HS-27A (cell line): ENCODE measurements around the gene SLC25A52.
"Not testable (repeated sequence)": the region's sequence is repeated elsewhere in the genome, so short reads cannot be mapped to it uniquely, and the experiment has no call there.

Experiments used
- DNase-seq: peaks from one replicate; pipeline ENCODE4 v3.0.0-alpha.2; 2012; ENCODE audit warnings: low read depth, missing footprints

Gene SLC25A52, protein sequence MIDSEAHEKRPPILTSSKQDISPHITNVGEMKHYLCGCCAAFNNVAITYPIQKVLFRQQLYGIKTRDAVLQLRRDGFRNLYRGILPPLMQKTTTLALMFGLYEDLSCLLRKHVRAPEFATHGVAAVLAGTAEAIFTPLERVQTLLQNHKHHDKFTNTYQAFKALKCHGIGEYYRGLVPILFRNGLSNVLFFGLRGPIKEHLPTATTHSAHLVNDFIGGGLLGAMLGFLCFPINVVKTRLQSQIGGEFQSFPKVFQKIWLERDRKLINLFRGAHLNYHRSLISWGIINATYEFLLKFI

DNA sequence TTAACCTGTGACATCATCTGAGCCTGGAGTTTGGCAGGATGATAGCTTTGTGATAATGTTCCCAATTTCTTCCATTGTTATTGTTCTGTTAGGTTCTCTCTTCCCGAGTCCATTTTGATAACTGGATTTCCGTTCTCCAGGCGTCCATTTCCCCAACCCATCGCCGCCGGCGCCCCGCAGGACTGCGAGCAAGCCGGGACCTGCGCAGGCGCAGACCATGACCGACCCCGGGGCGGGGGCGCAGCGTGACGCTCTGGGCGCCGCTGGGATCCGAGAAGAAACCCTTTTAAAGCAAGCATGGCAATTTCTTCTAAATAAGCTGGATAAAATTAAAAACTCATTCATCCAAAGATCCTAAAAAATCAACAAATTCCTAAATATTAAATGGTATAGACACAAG lies at the start of gene SLC25A52:
SLC25A52 (minus strand) TSS at position 186 of the 400 bp plus-strand sequence. CDS start 219 bp downstream, outside the sequence.
- no peak for DNase-seq

DNA sequence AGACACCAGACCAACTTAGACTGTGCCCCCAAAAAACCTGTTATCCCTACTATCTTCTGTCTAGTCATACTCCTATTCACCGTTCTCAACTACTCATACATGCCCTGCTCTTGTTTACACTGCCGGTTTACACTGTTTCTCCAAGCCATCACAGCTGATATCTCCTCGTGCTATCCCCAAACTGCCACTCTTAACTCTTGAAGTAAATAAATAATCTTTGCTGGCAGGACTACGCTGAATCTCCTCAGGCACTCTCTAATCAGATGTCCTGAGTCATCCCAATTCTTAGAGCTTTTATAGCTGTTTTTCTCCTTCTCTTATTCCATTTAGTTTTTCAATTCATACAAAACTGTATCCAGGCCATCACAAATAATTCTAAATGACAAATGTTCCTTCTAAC lies 48.4 kb upstream of the SLC25A52 start:
- DNase-seq: not testable (repeated sequence)

DNA sequence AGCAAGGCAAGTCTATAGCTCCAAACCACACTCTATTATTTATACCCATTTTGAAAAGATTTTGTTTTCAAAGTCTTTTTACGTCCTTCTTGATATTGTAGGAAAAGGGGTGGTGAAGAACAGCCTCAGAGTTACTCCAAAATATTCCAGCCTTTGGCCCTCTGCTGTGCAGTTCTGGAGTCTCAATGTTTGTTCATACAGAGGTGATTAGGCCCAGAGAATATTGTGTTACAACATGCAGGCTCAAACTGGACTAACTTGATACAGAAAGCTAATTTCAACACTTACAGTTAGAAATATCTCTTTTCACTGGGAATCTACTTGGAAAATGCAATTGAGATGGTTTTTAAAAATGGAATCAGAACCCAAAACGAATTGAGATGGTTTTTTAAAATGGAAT lies 40.4 kb upstream of the SLC25A52 start:
- DNase-seq: no peak

DNA sequence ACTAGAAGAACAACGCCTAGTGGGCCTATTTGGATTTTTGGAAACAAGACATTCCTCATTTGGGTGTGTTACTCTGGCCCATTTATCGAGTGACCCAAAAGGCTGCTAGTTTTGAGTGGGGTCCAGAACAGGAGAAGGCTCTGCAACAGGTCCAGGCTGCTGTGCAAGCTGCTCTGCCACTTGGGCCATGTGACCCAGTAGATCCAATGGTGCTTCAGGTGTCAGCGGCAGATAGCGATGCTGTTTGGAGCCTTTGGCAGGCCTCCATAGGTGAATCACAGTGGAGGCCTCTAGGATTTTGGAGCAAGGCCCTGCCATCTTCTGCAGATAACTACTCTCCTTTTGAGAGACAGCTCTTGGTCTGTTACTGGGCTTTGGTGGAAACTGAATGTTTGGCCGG lies 38.6 kb upstream of the SLC25A52 start:
- not testable (repeated sequence) for DNase-seq

DNA sequence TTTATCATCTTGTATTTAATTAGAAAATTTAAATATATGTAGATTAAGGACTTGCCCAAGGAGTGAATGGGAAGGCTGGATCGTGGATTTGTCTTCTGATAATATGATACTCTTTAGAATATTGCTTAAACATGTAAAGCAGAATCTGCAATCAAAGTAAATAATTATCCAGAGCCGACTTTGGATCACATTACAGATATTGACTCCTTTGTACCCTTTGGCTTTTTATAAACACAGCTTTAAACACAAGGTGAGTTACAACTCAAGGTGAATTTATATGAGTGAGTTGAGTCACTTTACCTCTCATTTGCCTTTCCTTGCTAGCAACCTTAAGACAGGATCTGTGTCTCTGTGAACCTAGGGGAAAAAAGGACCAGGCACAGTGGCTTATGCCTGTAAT lies 37.7 kb upstream of the SLC25A52 start:
- DNase-seq: no peak

DNA sequence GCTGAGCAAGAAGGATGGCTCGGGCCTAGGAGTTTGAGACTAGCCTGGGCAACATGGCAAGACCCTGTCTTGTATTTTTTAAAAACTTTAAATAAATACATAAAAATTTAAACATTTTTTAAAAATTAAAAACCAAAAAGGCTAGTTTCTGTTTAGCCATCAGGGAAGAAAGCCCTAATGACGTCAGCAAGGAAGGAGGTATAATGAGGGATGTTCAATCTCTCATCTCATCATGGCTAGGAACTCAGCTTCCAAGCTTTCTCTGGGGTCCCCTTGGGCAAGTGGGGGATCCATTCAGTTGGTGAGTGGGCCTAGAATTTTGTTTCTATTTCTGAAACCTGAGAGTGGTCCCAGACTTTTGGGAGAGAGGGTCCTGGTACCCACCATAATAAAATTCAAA lies 35.1 kb upstream of the SLC25A52 start:
- no peak for DNase-seq

DNA sequence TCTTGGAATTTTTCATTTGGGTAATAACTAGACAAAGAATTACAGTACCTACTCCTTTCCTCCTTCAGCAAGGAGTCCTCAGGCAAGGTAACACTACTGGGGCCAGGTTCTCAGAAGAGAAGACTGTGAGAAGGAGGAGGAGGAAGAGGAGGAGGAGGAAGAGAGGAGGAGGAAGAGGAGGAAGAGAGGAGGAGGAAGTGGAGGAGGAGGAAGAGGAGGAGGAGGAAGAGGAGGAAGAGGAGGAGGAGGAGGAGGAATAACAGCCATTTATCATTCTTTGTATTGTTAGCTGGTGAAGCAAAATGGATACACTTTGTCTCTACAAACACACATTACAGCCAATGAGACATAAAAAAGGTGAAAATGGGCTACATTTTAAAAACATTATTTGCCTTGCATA lies 32.9 kb upstream of the SLC25A52 start:
- no peak for DNase-seq

DNA sequence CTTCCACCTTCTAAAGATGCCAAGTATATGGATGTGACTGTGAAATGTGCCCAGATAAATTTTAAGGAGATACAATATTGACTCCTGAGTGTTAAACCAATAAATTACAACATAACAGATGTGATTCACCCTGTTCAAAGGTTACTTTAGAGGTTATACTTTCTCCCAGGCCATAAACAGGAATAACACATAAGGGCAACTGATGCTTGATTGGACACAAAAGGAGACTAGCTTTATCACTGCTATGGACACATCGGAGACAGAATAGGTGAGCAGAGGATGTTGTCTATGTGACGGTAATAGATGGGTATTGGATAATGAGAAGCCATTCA lies 31.9 kb upstream of the SLC25A52 start:
- DNase-seq: no peak

DNA sequence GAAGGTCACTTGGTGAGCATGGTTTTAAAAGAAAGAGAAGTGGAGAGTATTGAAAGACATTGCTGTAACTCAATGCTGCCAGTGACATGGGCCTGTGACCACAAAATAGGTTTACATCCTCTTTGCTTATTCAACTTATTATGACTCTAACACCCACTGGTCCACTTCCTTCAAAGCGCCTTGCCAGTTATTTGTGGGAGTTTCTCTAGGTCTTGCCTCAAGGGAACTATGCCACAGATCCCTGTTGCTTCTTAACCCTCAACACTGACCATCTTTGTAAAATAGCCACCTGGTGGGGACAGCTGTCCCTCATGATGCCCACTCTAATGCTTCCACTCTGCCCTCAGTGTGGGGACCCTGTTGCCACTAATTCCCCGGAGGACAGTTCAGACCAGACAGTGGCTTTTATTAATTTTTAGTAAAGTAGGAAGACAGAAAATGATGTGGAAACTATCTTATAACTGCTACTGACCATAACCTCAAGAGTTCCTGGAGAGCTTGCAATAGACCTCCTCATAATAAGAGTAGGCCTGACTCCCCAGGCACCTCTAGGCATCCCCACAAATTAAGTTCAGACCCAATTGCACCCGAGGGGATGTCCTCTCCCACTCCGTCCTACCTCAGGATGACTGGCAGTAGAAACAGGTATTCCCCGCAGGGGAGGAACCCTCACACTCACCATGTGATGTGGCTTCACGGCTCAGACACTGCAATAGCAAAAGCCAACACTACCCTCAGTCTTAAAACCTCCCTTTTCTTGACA lies 31.3 kb upstream of the SLC25A52 start:
- DNase-seq: no peak

DNA sequence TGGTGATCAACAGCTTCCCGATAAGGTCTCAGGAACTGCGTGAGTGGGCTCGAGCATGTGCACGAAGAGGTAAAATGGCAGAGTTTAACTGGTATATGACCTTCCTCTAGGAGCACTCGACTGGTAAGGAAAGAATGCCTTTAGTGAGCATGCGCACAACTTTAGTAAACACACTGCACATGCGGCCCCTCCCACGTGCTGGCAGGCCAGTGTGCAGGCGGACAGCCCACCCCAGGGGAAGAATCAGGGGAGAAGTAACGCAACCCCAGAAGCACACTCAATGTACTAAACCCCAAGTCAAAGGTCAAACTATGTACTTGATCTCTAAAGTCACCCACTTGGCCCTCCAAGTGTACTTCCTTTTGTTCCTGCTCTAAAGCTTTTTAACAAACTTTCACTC lies 28.7 kb upstream of the SLC25A52 start:
- DNase-seq: no peak

DNA sequence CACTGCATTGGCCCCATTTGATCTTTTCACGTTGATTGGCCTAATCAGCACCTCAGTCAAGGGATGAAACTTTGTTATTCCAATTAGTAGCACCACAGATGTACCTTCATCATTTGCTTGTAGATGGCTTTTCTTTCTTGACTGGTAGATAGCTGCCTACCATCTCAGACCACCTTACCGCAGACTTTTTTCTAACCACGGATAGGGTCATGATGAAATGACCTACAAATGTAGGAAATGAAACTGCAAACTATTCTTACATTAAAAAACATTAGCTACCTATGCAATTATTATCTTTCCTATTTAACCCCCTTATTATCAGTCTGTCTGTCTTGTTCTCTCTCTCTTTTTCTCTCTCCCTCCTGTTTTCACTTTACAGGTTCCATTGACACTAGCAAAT lies 22.4 kb upstream of the SLC25A52 start:
- DNase-seq: no peak

DNA sequence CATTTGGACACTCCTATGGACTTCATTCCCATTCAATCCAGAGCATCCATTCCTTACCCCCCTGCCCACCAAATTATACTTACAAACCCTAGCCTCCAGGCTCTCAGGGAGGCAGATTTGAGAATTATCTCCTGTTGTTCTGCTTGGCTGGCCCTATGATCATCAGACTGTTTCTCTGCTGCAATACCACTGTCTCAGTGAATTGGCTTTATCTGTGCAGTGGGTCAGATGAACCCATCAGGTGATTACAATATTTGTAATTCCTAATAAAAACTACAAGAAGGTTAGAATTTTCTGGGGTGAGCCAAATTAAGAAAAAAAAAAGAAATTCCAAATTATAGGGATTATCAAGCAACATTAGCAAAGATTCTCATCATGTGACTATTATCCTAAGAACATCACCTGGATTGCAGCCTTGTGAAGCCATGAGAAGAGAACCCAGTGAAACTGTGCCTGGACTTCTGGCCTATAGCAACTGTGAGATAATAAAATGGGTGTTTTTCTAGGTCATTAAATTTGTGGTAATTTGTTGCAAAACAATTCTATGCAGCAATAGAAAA lies 17.8 kb upstream of the SLC25A52 start:
- DNase-seq: no peak

DNA sequence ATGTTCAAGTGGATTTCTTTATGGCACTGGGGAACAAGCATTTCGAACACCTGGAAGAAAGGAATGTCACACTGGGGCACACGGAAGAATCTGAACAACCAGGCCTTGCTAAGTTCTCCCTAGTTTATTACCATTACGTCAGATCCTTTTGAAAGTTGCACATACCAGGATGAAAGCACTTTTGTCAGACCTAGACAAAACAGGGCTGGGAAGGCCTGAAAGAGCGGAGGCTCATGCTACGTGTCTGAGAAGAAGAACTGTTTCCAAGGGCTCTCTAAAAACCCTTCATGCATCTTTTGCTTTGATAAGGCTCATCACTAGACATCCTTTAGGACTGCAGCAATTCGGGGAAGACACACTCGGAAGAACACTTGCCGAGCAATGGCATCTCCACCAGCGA lies 15.4 kb upstream of the SLC25A52 start:
- DNase-seq: no peak

DNA sequence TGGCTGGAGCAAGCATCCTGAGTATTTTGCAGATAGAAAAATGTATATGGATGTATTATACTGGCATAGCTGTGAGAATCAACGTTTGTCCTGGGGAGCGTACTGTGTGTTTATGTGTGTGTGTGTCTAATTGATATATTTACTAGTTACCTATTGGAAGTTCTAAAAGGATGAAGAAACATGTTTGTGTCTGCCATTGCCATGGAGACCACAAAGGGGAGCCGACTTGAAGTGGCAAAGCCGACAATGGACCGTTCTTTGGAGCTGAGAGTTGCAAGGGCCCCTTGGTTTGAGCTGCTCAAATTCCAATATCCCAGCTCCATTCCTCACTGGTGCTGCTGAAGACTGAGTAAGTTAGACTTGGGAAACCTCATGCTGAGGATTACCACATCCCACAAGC lies 14.3 kb upstream of the SLC25A52 start:
- no peak for DNase-seq

DNA sequence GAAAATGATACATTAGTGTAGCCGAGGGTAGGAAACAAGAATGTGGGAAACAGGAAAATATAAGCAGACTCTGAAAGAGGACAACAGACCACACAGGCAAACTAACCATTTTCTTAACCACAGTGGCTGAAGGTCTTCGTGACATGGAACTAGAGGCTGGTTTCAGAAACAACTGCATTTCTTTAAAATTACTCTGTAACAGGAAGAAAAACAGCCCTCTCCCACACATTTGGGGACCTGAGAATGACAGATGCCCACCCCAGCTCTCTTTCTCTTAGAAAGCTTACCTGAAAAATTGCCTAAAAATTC lies 13.8 kb upstream of the SLC25A52 start:
- no peak for DNase-seq

DNA sequence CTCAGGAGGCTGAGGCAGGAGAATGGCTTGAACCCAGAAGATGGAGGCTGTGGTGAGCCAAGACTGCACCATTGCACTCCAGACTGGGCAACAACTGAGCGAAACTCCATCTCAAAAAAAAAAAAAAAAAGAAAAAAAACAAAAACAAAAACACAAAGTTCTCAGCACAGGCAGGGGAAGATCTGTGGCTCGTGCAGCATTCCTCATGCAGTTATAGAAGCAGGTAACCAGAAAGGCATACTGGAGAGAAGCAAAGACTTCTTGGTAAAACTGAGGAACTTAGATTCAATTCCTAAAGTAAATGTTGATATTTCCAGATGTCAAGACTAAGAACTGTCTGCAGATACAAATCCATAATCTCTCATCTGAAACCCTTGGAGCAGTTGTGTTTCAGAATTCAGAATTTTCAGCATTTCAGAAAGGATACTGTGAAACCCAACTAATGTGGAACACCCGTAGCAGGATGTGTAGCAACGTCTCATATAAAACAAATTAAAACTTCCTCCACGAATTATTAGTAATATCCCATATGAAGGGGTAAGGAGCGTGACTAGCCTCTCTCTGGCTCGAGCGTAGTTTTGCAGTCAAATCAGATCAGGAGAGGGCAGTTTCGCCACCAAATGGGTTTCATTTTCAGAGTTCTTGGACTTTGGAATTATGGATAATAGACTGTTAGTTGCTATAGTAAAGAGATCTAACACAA lies 13.2 kb upstream of the SLC25A52 start:
- no peak for DNase-seq

DNA sequence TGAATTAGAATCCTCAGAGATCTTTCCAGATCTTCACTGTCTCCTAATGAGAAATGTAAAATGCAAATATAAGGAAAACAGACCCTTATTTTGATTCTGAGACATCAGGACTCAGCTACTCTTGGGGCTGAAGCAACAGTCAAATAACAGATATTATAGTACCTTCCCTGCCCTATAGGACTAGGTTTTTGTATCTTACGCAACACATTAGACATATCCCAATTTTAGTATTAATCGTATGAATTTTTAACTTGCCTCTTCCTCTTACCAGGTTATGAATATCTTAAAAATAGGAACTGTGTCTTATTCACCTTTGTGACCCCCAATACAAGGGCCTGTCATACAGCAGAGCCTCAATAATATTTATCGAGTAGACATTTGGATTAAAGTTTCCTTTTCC lies 12.0 kb upstream of the SLC25A52 start:
- DNase-seq: no peak

DNA sequence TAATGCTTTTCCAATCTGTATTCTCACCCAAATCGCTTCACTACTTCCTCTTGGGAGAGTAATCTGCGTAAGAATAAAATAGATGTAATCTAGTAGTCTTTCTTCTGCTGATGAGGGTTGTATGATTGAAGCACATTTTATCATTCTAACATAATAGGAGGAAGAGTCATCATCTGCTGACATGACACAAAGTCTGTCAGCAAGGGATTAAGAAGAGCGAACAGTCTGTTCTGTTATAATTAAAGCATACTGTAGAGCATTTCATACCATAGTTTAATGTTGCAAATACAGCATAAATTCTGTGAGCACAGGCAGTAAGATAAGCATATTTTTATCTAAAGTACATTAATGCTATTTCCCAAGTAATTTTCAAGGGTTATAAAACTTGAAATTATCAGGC lies 10.4 kb downstream of the SLC25A52 start:
- DNase-seq: no peak

DNA sequence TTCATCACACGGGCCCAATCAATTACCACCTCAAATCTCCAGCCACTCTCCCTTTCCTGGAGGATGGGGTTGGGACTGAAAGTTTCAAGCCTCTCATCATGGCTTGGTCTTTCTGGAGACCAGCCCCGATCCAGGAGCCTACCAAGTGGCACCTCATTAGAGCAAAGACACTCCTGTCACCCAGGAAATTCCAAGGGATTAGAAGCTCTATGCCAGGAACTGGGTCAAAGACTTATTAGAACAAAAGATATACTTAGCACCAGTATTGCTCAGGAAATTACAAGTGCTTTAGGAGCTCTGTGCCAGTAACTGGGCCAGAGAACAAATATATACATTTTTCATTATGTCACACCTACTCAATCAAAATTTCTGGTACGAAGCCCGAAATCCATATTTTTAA lies 14.3 kb downstream of the SLC25A52 start:
- no peak for DNase-seq

DNA sequence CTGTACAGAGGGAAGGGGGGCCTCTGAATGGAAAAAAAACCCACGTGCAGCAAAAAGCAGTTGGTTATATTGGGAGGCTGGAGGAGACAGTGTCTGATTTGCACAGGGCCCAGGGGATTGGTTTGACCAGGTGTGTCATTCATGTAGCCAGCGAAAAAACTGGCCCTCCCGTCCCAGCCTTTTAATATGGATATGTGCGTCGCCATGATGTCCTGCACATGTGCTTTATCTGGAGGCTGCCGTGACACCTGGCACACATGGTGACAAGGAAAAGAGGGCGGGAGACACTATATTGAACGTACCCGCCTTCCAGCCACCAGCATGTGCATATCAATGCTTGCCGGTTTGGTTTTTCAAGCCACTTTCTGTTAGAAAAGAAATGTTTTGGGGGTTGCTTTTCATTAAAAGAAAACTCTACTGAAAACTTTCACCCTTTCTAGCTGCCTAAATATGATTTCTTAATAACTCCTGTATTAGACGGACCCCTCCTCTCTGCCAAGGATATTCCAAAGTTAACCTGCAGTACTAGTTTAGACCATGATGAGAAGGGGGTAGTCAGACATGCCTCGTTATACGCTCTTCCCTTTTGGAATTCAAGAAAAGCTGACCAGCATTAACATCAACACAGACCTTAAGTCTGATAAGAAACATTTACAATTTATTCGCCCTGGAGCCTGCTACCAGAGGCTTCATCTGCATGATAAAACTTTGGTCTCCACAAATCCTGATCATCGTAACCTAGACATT lies 16.2 kb downstream of the SLC25A52 start:
- no peak for DNase-seq

DNA sequence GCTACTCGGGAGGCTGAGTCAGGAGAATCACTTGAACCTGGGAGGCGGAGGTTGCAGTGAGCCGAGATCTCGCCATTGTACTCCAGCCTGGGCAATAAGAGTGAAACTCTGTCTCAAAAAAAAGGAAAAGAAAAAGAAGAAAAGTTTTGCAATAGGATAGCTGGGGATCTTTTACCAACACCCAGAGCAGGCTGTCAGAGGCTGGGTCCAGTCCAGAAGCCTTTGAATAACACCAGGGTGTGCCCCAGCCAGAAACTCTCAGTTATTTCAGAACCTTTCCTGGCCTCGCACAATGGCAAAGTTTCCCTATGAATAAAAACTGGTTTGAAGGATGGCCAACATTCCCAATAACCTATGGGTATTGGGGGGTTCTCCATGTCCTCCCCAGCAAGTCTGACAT lies 17.1 kb downstream of the SLC25A52 start:
- not testable (repeated sequence) for DNase-seq

DNA sequence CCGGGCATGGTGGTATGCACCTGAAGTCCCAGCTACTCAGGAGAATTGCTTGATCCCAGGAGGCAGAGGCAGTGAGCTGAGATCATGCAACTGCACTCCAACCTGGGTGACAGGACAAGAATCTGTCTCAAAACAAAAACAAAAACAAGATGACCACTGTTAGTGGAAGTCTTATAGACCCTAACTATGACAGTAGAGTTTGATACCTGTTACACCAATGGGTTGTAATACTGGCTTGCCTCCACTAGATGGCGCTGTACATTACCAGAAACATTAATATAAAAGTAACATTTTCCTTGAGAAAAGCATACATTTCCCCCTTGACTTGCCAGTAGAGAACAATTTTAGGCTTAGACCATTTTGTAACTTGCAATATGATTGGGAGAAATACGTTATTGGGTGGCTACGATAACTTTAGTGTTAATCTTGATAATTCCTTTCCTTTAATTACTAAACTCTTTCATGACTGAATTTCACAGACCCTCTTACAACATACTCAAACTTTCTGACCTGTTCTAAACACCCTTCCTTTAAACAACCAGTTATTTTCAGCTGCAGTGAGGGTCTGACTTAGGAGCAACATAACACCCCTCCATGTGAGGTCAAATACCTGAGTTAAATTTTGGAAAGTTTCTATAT lies 19.5 kb downstream of the SLC25A52 start:
- DNase-seq: peak; percentile 11
